ENCODE measurements around the gene ADAMTS14.
"Not testable (repeated sequence)": the region's sequence is repeated elsewhere in the genome, so short reads cannot be mapped to it uniquely, and the experiment has no call there.

Gene ADAMTS14

DNA sequence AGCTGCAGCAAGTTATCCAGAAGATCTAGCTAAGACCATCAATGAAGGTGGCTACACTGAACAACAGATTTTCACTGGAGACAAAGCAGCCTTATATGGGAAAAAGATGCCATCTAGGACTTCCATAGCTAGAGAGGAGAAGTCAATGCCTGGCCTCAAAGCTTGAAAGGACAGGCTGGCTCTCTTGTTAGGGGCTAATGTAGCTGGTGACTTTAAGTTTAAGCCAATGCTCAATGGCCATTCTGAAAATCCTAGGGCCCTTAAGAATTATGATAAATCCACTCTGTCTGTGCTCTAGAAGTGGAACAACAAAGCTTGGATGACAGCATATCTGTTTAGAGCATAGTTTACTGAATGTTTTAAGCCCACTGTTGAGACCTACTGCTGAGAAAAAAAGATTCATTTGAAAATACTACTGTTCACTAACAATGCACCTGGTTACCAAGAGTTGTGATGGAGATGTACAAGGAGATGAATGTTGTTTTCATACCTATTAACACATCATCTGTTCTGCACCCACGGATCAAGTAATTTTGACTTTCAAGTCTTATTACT lies 13.6 kb upstream of the ADAMTS14 start:
- DNase-seq (ENCODE audit: low spot score), result no peak

GRCh38 chr10:70659306-70659705 lies 13.0 kb upstream of the ADAMTS14 start:
- DNase-seq (ENCODE audit: low spot score), result no peak

DNA sequence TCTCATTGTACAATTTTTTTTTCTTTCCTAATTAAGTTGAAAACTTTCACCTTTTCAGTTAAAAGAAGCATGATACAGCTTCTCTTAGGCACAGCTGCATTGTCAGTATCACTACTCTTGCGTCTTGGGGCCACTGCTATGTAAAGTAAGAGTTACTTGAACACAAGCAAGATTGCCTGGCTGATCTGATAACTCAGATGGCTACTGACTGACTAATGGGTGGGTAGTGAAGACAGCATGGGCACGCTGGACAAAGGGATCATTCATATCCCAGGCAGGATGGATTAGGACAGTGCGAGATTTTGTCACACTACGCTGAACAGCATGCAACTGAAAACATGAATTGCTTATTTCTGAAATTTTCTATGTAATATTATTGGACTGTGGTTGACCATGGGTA lies 11.6 kb upstream of the ADAMTS14 start:
- no peak for DNase-seq (ENCODE audit: low spot score)

GRCh38 chr10:70661623-70662361 lies 10.5 kb upstream of the ADAMTS14 start:
- DNase-seq (ENCODE audit: low spot score), result no peak

DNA sequence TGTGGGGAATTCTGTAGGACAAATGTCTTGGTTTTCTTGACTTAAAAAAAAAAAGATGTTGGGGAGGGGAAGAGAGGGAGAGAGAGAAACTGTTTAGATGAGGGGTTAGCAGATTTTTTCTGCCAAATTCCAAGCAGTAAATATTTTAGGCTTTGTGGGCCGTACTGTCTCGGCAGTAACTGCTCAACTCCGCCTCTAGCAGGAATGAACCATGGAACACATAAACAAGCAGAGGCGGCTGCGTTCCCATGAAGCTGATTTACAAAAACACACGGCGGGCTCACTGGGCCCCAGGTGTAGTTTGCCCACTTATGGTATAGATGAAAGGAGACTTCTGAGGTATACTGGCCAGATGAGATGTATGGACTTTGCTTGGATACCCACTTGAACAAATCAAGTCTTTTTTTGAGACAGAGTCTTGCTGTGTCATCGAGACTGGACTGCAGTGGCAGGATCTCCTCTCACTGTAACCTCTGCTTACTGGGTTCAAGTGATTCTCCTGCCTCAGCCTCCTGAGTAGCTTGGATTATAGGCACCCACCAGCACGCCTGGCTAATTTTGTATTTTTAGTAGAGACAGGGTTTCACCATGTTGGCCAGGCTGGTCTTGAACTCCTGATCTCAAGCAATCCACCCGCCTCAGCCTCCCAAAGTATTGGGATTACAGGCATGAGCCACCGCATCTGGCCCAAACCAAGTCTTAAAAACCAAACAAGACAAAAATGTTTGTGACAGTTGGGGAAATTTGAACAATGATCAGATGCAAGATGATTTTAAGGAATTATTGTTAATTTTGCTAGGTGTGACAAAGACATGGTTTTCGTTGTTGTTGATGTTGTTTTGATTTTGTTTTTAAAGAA lies 9.7 kb upstream of the ADAMTS14 start:
- no peak for DNase-seq (ENCODE audit: low spot score)

- DNase-seq (ENCODE audit: low spot score), result peak; percentile 51
Observed at GRCh38 chr10:70663458-70664409, 8.6 kb upstream of the ADAMTS14 start.

GRCh38 chr10:70664702-70665195 lies 7.6 kb upstream of the ADAMTS14 start:
- peak; percentile 88 for DNase-seq (ENCODE audit: low spot score)

- no peak for DNase-seq (ENCODE audit: low spot score)
Observed at GRCh38 chr10:70666960-70667798, 5.1 kb upstream of the ADAMTS14 start.

DNA sequence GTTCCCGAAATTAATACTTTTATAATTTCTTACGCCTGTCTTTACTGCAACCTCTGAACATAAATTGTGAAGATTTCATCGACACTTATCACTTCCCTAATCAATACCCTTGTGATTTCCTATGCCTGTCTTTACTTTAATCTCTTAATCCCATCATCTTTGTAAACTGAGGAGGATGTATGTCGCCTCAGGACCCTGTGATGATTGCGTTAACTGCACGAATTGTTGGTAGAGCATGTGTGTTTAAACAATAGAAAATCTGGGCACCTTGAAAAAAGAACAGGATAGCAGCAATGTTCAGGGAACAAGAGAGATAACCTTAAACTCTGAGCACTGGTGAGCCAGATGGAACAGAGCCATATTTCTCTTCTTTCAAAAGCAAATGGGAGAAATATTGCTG lies 4.5 kb upstream of the ADAMTS14 start:
- DNase-seq (ENCODE audit: low spot score), result not testable (repeated sequence)

- no peak for DNase-seq (ENCODE audit: low spot score)
Observed at GRCh38 chr10:70668454-70668970, 3.8 kb upstream of the ADAMTS14 start.

- no peak for DNase-seq (ENCODE audit: low spot score)
Observed at GRCh38 chr10:70669015-70669414, 3.3 kb upstream of the ADAMTS14 start.

GRCh38 chr10:70669732-70670317 lies 2.5 kb upstream of the ADAMTS14 start:
- DNase-seq (ENCODE audit: low spot score), result no peak

- no peak for DNase-seq (ENCODE audit: low spot score)
Observed at GRCh38 chr10:70671619-70672164, 614 bp upstream of the ADAMTS14 start.

GRCh38 chr10:70673043-70673928 lies 980 bp downstream of the ADAMTS14 start:
- peak; percentile 94 for DNase-seq (ENCODE audit: low spot score)

- no peak for DNase-seq (ENCODE audit: low spot score)
Observed at GRCh38 chr10:70673929-70674559, 1.7 kb downstream of the ADAMTS14 start.

DNA sequence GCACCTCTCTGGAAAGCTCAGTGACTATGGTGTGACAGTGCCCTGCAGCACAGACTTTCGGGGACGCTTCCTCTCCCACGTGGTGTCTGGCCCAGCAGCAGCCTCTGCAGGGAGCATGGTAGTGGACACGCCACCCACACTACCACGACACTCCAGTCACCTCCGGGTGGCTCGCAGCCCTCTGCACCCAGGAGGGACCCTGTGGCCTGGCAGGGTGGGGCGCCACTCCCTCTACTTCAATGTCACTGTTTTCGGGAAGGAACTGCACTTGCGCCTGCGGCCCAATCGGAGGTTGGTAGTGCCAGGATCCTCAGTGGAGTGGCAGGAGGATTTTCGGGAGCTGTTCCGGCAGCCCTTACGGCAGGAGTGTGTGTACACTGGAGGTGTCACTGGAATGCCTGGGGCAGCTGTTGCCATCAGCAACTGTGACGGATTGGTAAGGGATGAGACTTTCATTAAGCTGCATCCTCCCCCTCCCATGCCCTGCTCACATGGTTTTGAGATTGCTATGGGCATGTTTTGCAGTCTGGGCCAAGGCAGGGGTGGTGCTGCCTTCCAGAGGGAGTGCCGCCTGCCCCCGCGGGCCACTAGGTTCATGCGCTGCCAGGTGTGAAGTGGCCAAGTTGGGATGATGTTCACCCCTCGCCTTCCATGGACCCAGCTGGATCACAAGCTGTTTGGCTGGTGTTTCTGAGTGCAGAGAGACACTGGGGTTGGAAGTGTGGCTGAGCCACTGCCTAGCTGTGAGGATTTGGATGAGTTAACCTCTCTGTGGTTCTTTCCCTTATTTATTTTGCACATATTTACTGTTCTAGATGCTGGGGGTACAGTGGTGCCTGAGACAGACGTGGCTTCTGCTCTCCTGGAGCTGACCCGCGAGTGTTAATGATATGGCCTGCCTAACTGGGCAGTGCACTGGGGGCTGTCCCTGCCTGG lies 2.5 kb downstream of the ADAMTS14 start:
- DNase-seq (ENCODE audit: low spot score), result no peak
